GM23338 (cell line): ENCODE data around the gene OR1D5. TPM values are rescaled to one million over a fixed set of nuclear protein-coding genes. Genes with fewer than 3 reads are reported as not detected.
A peak's percentile ranks its signal among the peaks of the same experiment; 100 is the strongest.

ENCODE experiments used
- ATAC-seq: fragments of 200-7000 bp; cut with Tn5 transposase; 3 replicates; pipeline ENCODE4 v1.9.1; 2020
- DNase-seq: peaks from one replicate; pipeline ENCODE4 v3.0.0-alpha.2; 2015; ENCODE audit warnings: low spot score
- H2AFZ ChIP-seq: fragments of 200-600 bp; sonication (generic); 2 replicates; pipeline ENCODE4 v1.8.0; 2016; ENCODE audit warnings: antibody characterized with exemption, mild to moderate bottlenecking, moderate library complexity
- H3F3A ChIP-seq: fragments of 200-600 bp; sonication (generic); replicated peaks from 2 replicates; pipeline ENCODE4 v1.8.0; 2017; ENCODE audit warnings: antibody characterized with exemption, mixed run types, low read depth
- H3K27ac ChIP-seq: fragments of 200-600 bp; sonication (generic); 2 replicates; pipeline ENCODE4 v1.6.1; 2016; ENCODE audit warnings: low read depth
- H3K27me3 ChIP-seq: fragments of 200-600 bp; sonication (generic); 2 replicates; pipeline ENCODE4 v1.8.0; 2016; ENCODE audit warnings: mild to moderate bottlenecking, mixed run types, moderate library complexity; ENCODE audit not compliant: insufficient read depth
- H3K36me3 ChIP-seq: fragments of 200-600 bp; sonication (generic); 2 replicates; pipeline ENCODE4 v1.8.0; 2016; ENCODE audit warnings: mild to moderate bottlenecking; ENCODE audit not compliant: insufficient read depth
- H3K4me1 ChIP-seq: fragments of 200-600 bp; sonication (generic); 2 replicates; pipeline ENCODE4 v1.8.0; 2016; ENCODE audit warnings: mild to moderate bottlenecking, moderate library complexity; ENCODE audit not compliant: insufficient read depth
- H3K4me2 ChIP-seq: fragments of 200-600 bp; sonication (generic); 2 replicates; pipeline ENCODE4 v1.7.1; 2017; ENCODE audit warnings: mixed run types
- H3K4me3 ChIP-seq: fragments of 200-600 bp; sonication (generic); 2 replicates; pipeline ENCODE4 v1.6.1; 2016; ENCODE audit warnings: mixed run types
- H3K79me2 ChIP-seq: fragments of 200-600 bp; sonication (generic); replicated peaks from 2 replicates; pipeline ENCODE4 v1.8.0; 2017; ENCODE audit warnings: mild to moderate bottlenecking; ENCODE audit not compliant: insufficient read depth
- H3K9me2 ChIP-seq: fragments of 200-600 bp; sonication (generic); 2 replicates; pipeline ENCODE4 v1.8.0; 2017; ENCODE audit not compliant: insufficient read depth
- H4K20me1 ChIP-seq: fragments of 200-600 bp; sonication (generic); replicated peaks from 2 replicates; pipeline ENCODE4 v1.8.0; 2017; ENCODE audit warnings: mild to moderate bottlenecking; ENCODE audit not compliant: insufficient read depth
- H3K27ac Mint-ChIP-seq: 2 replicates; pipeline ENCODE4 v1.8.0; 2020; ENCODE audit warnings: inconsistent platforms, mild to moderate bottlenecking, moderate library complexity, mixed read lengths
- H3K27me3 Mint-ChIP-seq: 3 replicates; pipeline ENCODE4 v1.8.0; 2022; ENCODE audit warnings: low read depth, mild to moderate bottlenecking, moderate library complexity, mixed read lengths, inconsistent platforms; ENCODE audit not compliant: insufficient read depth, poor library complexity
- H3K36me3 Mint-ChIP-seq: 3 replicates; pipeline ENCODE4 v1.8.0; 2021; ENCODE audit warnings: low read depth, mild to moderate bottlenecking, inconsistent platforms, moderate library complexity, mixed read lengths
- H3K4me1 Mint-ChIP-seq: 3 replicates; pipeline ENCODE4 v1.8.0; 2020; ENCODE audit warnings: mild to moderate bottlenecking, inconsistent platforms, mixed read lengths
- H3K4me3 Mint-ChIP-seq: 3 replicates; pipeline ENCODE4 v1.8.0; 2021; ENCODE audit warnings: moderate library complexity, mild to moderate bottlenecking, inconsistent platforms, mixed read lengths
- H3K9me3 Mint-ChIP-seq: 3 replicates; pipeline ENCODE4 v1.8.0; 2020; ENCODE audit warnings: moderate library complexity, mild to moderate bottlenecking, inconsistent platforms, mixed read lengths
- CTCF ChIP-seq, 2 experiments: fragments of 200-600 bp in 1 of 2; sonication (generic) in 1 of 2; conservative IDR thresholded peaks; 2 replicates each; pipeline versions ENCODE4 v1.5.1 to v1.6.1; 2016 to 2017; ENCODE audit warnings: antibody characterized with exemption in 2 of 2, low read depth in 2 of 2, mild to moderate bottlenecking in 2 of 2, moderate library complexity in 1 of 2
- ETS1 ChIP-seq: IDR thresholded peaks from 2 replicates; pipeline ENCODE4 v1.6.1; 2016; ENCODE audit warnings: antibody characterized with exemption
- EZH2 ChIP-seq: fragments of 200-600 bp; sonication (generic); IDR thresholded peaks from one replicate; pipeline ENCODE4 v1.8.0; 2017; ENCODE audit warnings: antibody characterized with exemption, mild to moderate bottlenecking, low read depth; ENCODE audit not compliant: unreplicated experiment
- EZH2phosphoT487 ChIP-seq: fragments of 200-600 bp; sonication (generic); IDR thresholded peaks from one replicate; pipeline ENCODE4 v1.8.1; 2018; ENCODE audit warnings: antibody characterized with exemption; ENCODE audit not compliant: unreplicated experiment
- NANOG ChIP-seq: IDR thresholded peaks from 2 replicates; pipeline ENCODE4 v1.6.1; 2016; ENCODE audit warnings: antibody characterized with exemption, borderline replicate concordance
- REST ChIP-seq: IDR thresholded peaks from one replicate; pipeline ENCODE4 v1.6.1; 2018; ENCODE audit warnings: antibody characterized with exemption; ENCODE audit not compliant: unreplicated experiment
- STAT1 ChIP-seq: IDR thresholded peaks from one replicate; pipeline ENCODE4 v1.6.1; 2016; ENCODE audit warnings: antibody characterized with exemption; ENCODE audit not compliant: unreplicated experiment
- ZNF114 ChIP-seq: fragments of 250-450 bp; sonication (Bioruptor Pico); IDR thresholded peaks from 2 replicates; pipeline ENCODE4 v1.5.0; 2020; ENCODE audit warnings: mild to moderate bottlenecking, moderate library complexity
- ZNF462 ChIP-seq: fragments of 250-450 bp; sonication (Bioruptor Pico); IDR thresholded peaks from 2 replicates; pipeline ENCODE4 v1.5.0; 2020; ENCODE audit warnings: mild to moderate bottlenecking, moderate library complexity
- polyA plus RNA-seq: library from polyadenylated mRNA; unstranded; fragments of >200 nt; fragmentation: Nextera tagmentation; extraction: Ambion mirVana; gene quantifications from 2 replicates; pipeline ENCODE4 v1.2.1, GENCODE V29; 2016
- total RNA-seq: library from RNA; depleted of rRNA; stranded (reverse); fragments of >200 nt; shearing (Covaris generic); gene quantifications from 2 replicates; pipeline ENCODE4 v1.2.3, GENCODE V29; 2014

Gene OR1D5
- total and polyA plus RNA-seq, 2 experiments from 2014 or later: not detected

GRCh38 chr17:3036800-3037199, 26.6 kb downstream of the OR1D5 start:
- peak overlapping the region; percentile 39; the same call in 1 of the 2 replicates for H3K27ac Mint-ChIP-seq
- TF ChIP-seq EZH2 (no peak), ETS1 (no peak), NANOG (no peak), STAT1 (no peak), ZNF462 (CRISPR knock-in tag) (no peak), EZH2phosphoT487 (no peak), ZNF114 (no peak), REST (no peak), CTCF (conservative IDR thresholded peaks at IDR 0.05; ENCODE audit: low read depth in 2 of 2) (no peak)
- Histone ChIP-seq H2AFZ (no peak overlapping the region), H3F3A (no peaks in the 10 kb centered on the region), H3K79me2 (no peaks in the 10 kb centered on the region), H3K4me2 (no peak overlapping the region), H4K20me1 (no peaks in the 10 kb centered on the region), H3K9me2 (no peaks in the 10 kb centered on the region), H3K4me3 (no peak overlapping the region), H3K27me3 (no peaks in the 10 kb centered on the region), H3K4me1 (no peaks in the 10 kb centered on the region), H3K36me3 (no peaks in the 10 kb centered on the region), H3K27ac (no peak overlapping the region)
- DNase-seq (no peak), ATAC-seq (no peak; the same call in 2 of the 3 replicates)
- peaks cover 14% of the 10 kb centered on the region for H3K27me3 Mint-ChIP-seq
- no peaks in the 10 kb centered on the region for H3K4me1 Mint-ChIP-seq
- H3K9me3 Mint-ChIP-seq: no peaks in the 10 kb centered on the region
- peaks cover 3% of the 10 kb centered on the region; the same call in 2 of the 3 replicates for H3K36me3 Mint-ChIP-seq
- H3K4me3 Mint-ChIP-seq: no peak overlapping the region
